MCF 10A (cell line): ENCODE data around the gene U2AF2. TPM values are rescaled to one million over a fixed set of nuclear protein-coding genes. Genes with fewer than 3 reads are reported as not detected.
A peak's percentile ranks its signal among the peaks of the same experiment; 100 is the strongest.

ENCODE experiments used
- BruUV-seq: library from RNA; stranded (reverse); fragments of 400-500 nt; replicated peaks from 2 replicates; lab custom pipeline; 2021; lab: Mats Ljungman, UMichigan
- CTCF ChIA-PET: fragments of 300-600 bp; sonication (Branson Sonifier 250); formaldehyde crosslinking; extraction: SDS; loops from one replicate; lab custom pipeline; 2021; ENCODE audit warnings: antibody characterized with exemption, inconsistent platforms; lab: Yijun Ruan, JAX
- POLR2A ChIA-PET: fragments of 300-600, 350-650 bp; sonication (Branson Sonifier 250); formaldehyde crosslinking; extraction: SDS; loops from one replicate; lab custom pipeline; 2020; ENCODE audit warnings: antibody characterized with exemption, inconsistent platforms; lab: Yijun Ruan, JAX
- DNase-seq: peaks from one replicate; pipeline ENCODE4 v3.0.0-alpha.2; 2018; ENCODE audit not compliant: unreplicated experiment
- H3K27ac Mint-ChIP-seq: one replicate; pipeline ENCODE4 v1.8.0; 2022; ENCODE audit warnings: mild to moderate bottlenecking, low read depth, mixed read lengths; ENCODE audit not compliant: unreplicated experiment
- H3K27me3 Mint-ChIP-seq: one replicate; pipeline ENCODE4 v1.8.0; 2022; ENCODE audit warnings: mixed read lengths; ENCODE audit not compliant: insufficient read depth, unreplicated experiment
- H3K36me3 Mint-ChIP-seq: one replicate; pipeline ENCODE4 v1.8.0; 2022; ENCODE audit warnings: mild to moderate bottlenecking, moderate library complexity, mixed read lengths; ENCODE audit not compliant: insufficient read depth, unreplicated experiment
- H3K4me1 Mint-ChIP-seq: one replicate; pipeline ENCODE4 v1.8.0; 2022; ENCODE audit warnings: mixed read lengths; ENCODE audit not compliant: insufficient read depth, unreplicated experiment
- H3K4me3 Mint-ChIP-seq: one replicate; pipeline ENCODE4 v1.8.0; 2022; ENCODE audit warnings: mild to moderate bottlenecking, moderate library complexity, mixed read lengths; ENCODE audit not compliant: unreplicated experiment
- H3K9me3 Mint-ChIP-seq: one replicate; pipeline ENCODE4 v1.8.0; 2022; ENCODE audit warnings: mixed read lengths; ENCODE audit not compliant: unreplicated experiment
- CTCF ChIP-seq: fragments of 200-600 bp; IDR thresholded peaks from one replicate; pipeline ENCODE4 v1.8.0; 2022; ENCODE audit warnings: antibody characterized with exemption, mild to moderate bottlenecking; ENCODE audit not compliant: unreplicated experiment
- intact Hi-C: fragments of 100-400 bp; cut with micrococcal nuclease; formaldehyde crosslinking; loops from 2 replicates; pipeline ENCODE4 v1.14.1; 2022
- total RNA-seq: library from RNA; stranded (reverse); gene quantifications from 2 replicates; pipeline ENCODE4 v1.2.3, GENCODE V29; 2022

The U2AF2 gene
- total RNA-seq, 1 experiment from 2014 or later, result 280 TPM

- H3K4me3 Mint-ChIP-seq, result peak overlapping the region; percentile 84
- H3K36me3 Mint-ChIP-seq, result peaks cover 30% of the 10 kb centered on the region
- H3K27me3 Mint-ChIP-seq, result no peaks in the 10 kb centered on the region
- H3K4me1 Mint-ChIP-seq, result peaks cover 29% of the 10 kb centered on the region
- H3K27ac Mint-ChIP-seq, result peak overlapping the region; percentile 98
- intact Hi-C loops, result no loop called here
- no peaks in the 10 kb centered on the region for H3K9me3 Mint-ChIP-seq
- TF ChIP-seq CTCF, result no peak
- BruUV-seq, result no TSS peak
- ChIA-PET POLR2A (interaction anchor here (0.7 to 2.9 kb wide), 10 partner anchors 14 to 434 kb away, joined by 3 to 12 read pairs (median 5); partner anchors contain the start of genes FIZ1, ZNF524 and ZNF580), CTCF (interaction anchor here (0.6 to 1.8 kb wide), 5 partner anchors 11 to 20 kb away, joined by 3 to 18 read pairs (median 6); no protein-coding TSS in a partner anchor)
- DNase-seq, result no peak
Measured at GRCh38 chr19:55656552-55656951, 1.7 kb downstream of the U2AF2 start.

- Mint-ChIP-seq H3K4me3 (peak overlapping the region; percentile 84), H3K4me1 (peaks cover 29% of the 10 kb centered on the region), H3K27ac (peak overlapping the region; percentile 98), H3K9me3 (no peaks in the 10 kb centered on the region), H3K36me3 (peaks cover 36% of the 10 kb centered on the region), H3K27me3 (no peaks in the 10 kb centered on the region)
- BruUV-seq, result no TSS peak
- intact Hi-C loops, result no loop called here
- ChIA-PET POLR2A (interaction anchor here (0.6 to 2.9 kb wide), 12 partner anchors 10 to 434 kb away, joined by 3 to 12 read pairs (median 4); partner anchors contain the start of genes CCDC106, FIZ1, ZNF524 and ZNF580), CTCF (interaction anchor here (0.5 to 1.8 kb wide), 6 partner anchors 11 to 21 kb away, joined by 3 to 18 read pairs (median 5); partner anchors contain the start of gene ZNF581)
- TF ChIP-seq CTCF, result no peak
- DNase-seq, result peak; percentile 49
Measured at GRCh38 chr19:55656988-55657747, 2.3 kb downstream of the U2AF2 start.

- ChIA-PET POLR2A (interaction anchor here (0.6 kb wide), 1 partner anchor 423 kb away, joined by 3 read pairs; no protein-coding TSS in a partner anchor), CTCF (no interaction called here)
- no peaks in the 10 kb centered on the region for H3K27me3 Mint-ChIP-seq
- H3K4me1 Mint-ChIP-seq, result peaks cover 29% of the 10 kb centered on the region
- H3K9me3 Mint-ChIP-seq, result no peaks in the 10 kb centered on the region
- TF ChIP-seq CTCF, result no peak
- intact Hi-C loops, result no loop called here
- BruUV-seq, result no TSS peak
- DNase-seq, result no peak
- H3K4me3 Mint-ChIP-seq, result peak overlapping the region; percentile 84
- H3K27ac Mint-ChIP-seq, result no peak overlapping the region
- peaks cover 47% of the 10 kb centered on the region for H3K36me3 Mint-ChIP-seq
Measured at GRCh38 chr19:55658846-55659459, 4.1 kb downstream of the U2AF2 start.

- no peak for TF ChIP-seq CTCF
- Mint-ChIP-seq H3K36me3 (peaks cover 51% of the 10 kb centered on the region), H3K4me3 (peak overlapping the region; percentile 52), H3K27ac (no peak overlapping the region), H3K4me1 (peaks cover 29% of the 10 kb centered on the region), H3K9me3 (no peaks in the 10 kb centered on the region), H3K27me3 (no peaks in the 10 kb centered on the region)
- CTCF ChIA-PET, result interaction anchor here (0.9 kb wide), 1 partner anchor 8 kb away, joined by 3 read pairs; no protein-coding TSS in a partner anchor
- intact Hi-C loops, result no loop called here
- POLR2A ChIA-PET, result no interaction called here
- no peak for DNase-seq
- BruUV-seq, result no TSS peak
Measured at GRCh38 chr19:55659822-55660221, 5.0 kb downstream of the U2AF2 start.
